DOHH2 (cell line): ENCODE results near the gene YEATS2.

Experiments used
- H3F3A ChIP-seq: fragments of 200-600 bp; sonication (generic), shearing (Covaris generic); 2 replicates; pipeline ENCODE4 v1.6.0; 2016; ENCODE audit warnings: antibody characterized with exemption, mild to moderate bottlenecking; ENCODE audit not compliant: control insufficient read depth, insufficient read depth
- H3K27ac ChIP-seq: fragments of 200-600 bp; sonication (generic); 2 replicates; pipeline ENCODE4 v1.5.1; 2014; ENCODE audit warnings: low read depth, mild to moderate bottlenecking, low read length, moderate library complexity
- H3K27me3 ChIP-seq: fragments of 200-600 bp; sonication (generic); 2 replicates; pipeline ENCODE4 v1.6.1; 2014; ENCODE audit warnings: mild to moderate bottlenecking, low read length, mixed read lengths; ENCODE audit not compliant: control insufficient read depth
- H3K36me3 ChIP-seq: fragments of 200-600 bp; sonication (generic); 2 replicates; pipeline ENCODE4 v1.6.1; 2014; ENCODE audit warnings: mild to moderate bottlenecking, low read length, moderate library complexity, mixed read lengths; ENCODE audit not compliant: control insufficient read depth
- H3K4me1 ChIP-seq: fragments of 200-600 bp; sonication (generic); 2 replicates; pipeline ENCODE4 v1.6.1; 2014; ENCODE audit warnings: mild to moderate bottlenecking, low read length, mixed read lengths; ENCODE audit not compliant: control insufficient read depth
- H3K4me2 ChIP-seq: fragments of 200-600 bp; sonication (generic); 2 replicates; pipeline ENCODE4 v1.6.0; 2014; ENCODE audit warnings: mild to moderate bottlenecking, low read length, moderate library complexity
- H3K4me3 ChIP-seq: fragments of 200-600 bp; sonication (generic); 2 replicates; pipeline ENCODE4 v1.5.1; 2014; ENCODE audit warnings: mild to moderate bottlenecking, low read length, mixed read lengths
- H3K79me2 ChIP-seq: fragments of 200-600 bp; sonication (generic); 2 replicates; pipeline ENCODE4 v1.6.1; 2014; ENCODE audit warnings: mild to moderate bottlenecking, low read length, mixed read lengths; ENCODE audit not compliant: control insufficient read depth
- H3K9me2 ChIP-seq: fragments of 200-600 bp; sonication (generic); replicated peaks from 2 replicates; pipeline ENCODE4 v1.6.1; 2014; ENCODE audit warnings: mild to moderate bottlenecking, low read length, mixed read lengths; ENCODE audit not compliant: control insufficient read depth
- H3K9me3 ChIP-seq: fragments of 200-600 bp; sonication (generic); 2 replicates; pipeline ENCODE4 v1.6.1; 2014; ENCODE audit warnings: antibody characterized with exemption, low read length, mixed read lengths; ENCODE audit not compliant: control insufficient read depth, insufficient read depth
- H4K20me1 ChIP-seq: fragments of 200-600 bp; sonication (generic); 2 replicates; pipeline ENCODE4 v1.6.0; 2014; ENCODE audit warnings: low read depth, mild to moderate bottlenecking, antibody characterized with exemption, low read length, moderate library complexity; ENCODE audit not compliant: control insufficient read depth, insufficient read depth
- EZH2phosphoT487 ChIP-seq: fragments of 200-600 bp; sonication (generic); IDR thresholded peaks from 2 replicates; pipeline ENCODE4 v1.6.1; 2017; ENCODE audit warnings: borderline replicate concordance, mild to moderate bottlenecking, antibody characterized with exemption, low read length, moderate library complexity, mixed read lengths
- TF ChIP-seq, protein P1 (sequence below): fragments of 200-600 bp; sonication (generic); IDR thresholded peaks from one replicate; pipeline ENCODE4 v1.5.1; 2014; ENCODE audit warnings: antibody characterized with exemption, mild to moderate bottlenecking, low read depth, low read length; ENCODE audit not compliant: poor library complexity, severe bottlenecking

Gene YEATS2

DNA sequence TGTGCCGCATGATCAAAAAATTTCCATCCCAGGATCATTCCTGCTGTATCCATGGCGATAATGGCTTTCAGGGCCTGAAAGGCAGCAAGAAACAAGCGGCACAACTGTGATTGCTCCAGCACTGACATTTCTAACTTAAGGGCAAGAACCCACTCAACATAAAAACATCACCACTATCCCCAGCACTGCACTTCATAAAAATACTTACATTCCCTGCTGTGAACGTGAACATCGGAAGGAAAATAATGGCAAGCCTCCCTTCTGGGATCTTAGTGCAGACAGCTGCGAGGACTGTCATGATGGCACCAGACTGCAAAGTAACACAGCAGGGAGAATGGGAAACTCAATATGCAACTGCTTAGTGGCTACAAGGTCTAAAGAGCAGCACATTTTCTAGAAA is 135.9 kb downstream of the YEATS2 start:
- no peaks in the 10 kb centered on the region for H3F3A ChIP-seq
- H4K20me1 ChIP-seq = no peaks in the 10 kb centered on the region; the same call in 1 of the 2 replicates
- H3K4me2 ChIP-seq = no peak overlapping the region
- peaks cover 24% of the 10 kb centered on the region for H3K36me3 ChIP-seq
- no peak overlapping the region for H3K4me3 ChIP-seq
- no peaks in the 10 kb centered on the region for H3K4me1 ChIP-seq
- H3K27ac ChIP-seq = no peak overlapping the region
- TF ChIP-seq, protein P1, sequence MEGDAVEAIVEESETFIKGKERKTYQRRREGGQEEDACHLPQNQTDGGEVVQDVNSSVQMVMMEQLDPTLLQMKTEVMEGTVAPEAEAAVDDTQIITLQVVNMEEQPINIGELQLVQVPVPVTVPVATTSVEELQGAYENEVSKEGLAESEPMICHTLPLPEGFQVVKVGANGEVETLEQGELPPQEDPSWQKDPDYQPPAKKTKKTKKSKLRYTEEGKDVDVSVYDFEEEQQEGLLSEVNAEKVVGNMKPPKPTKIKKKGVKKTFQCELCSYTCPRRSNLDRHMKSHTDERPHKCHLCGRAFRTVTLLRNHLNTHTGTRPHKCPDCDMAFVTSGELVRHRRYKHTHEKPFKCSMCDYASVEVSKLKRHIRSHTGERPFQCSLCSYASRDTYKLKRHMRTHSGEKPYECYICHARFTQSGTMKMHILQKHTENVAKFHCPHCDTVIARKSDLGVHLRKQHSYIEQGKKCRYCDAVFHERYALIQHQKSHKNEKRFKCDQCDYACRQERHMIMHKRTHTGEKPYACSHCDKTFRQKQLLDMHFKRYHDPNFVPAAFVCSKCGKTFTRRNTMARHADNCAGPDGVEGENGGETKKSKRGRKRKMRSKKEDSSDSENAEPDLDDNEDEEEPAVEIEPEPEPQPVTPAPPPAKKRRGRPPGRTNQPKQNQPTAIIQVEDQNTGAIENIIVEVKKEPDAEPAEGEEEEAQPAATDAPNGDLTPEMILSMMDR = no peak
- TF ChIP-seq EZH2phosphoT487 = no peak
- no peaks in the 10 kb centered on the region for H3K79me2 ChIP-seq
- no peaks in the 10 kb centered on the region for H3K9me2 ChIP-seq
- no peaks in the 10 kb centered on the region for H3K9me3 ChIP-seq
- H3K27me3 ChIP-seq = no peaks in the 10 kb centered on the region

DNA sequence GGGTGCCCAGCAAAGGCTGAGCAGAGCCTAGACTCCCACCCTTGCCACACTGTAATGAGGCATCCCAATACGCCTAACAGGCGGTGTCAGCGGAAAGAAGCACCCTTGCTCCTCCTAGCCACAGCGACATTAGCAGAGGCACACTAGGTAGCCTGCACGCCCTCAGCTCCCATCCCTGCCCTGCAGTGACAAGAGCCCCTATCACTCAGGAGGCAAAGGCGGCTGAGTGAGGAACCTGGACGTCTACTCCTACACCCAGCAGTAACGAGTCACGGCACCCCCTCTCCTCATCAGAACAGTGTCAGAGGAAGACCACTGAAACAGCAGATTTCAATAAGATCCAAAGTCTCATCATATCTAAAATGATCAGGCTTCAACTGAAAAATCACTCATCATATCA is 139.8 kb downstream of the YEATS2 start:
- Histone ChIP-seq H3K9me3 (no peaks in the 10 kb centered on the region), H3F3A (0 out of 2 replicates have a peak, but pooled peaks cover 3% of the 10 kb centered on the region), H3K79me2 (no peaks in the 10 kb centered on the region), H3K9me2 (no peaks in the 10 kb centered on the region), H3K4me1 (no peaks in the 10 kb centered on the region), H3K36me3 (peaks cover 54% of the 10 kb centered on the region), H3K27ac (no peak overlapping the region), H3K4me2 (no peak overlapping the region), H3K4me3 (no peak overlapping the region), H4K20me1 (no peaks in the 10 kb centered on the region; the same call in 1 of the 2 replicates), H3K27me3 (no peaks in the 10 kb centered on the region)
- TF ChIP-seq, protein P1 = no peak

DNA sequence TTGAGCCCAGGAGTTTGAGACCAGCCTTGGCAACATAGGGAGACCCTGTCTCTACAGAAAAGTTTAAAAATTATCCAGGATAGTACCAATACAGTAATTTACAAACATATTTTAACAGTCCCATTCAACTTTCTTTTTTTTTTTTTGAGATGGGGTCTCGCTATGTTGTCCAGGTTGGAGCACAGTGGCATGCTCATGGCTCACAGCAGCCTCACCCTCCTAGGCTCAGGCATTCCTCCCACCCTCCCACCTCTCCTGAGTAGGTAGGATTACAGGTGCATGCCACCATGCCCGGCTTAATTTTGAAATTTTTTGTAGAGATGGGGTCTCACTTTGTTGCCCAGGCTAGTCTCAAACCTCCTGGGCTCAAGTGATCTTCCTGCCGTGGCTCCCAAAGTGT is 140.3 kb downstream of the YEATS2 start:
- Histone ChIP-seq H3K4me1 (no peaks in the 10 kb centered on the region), H3K27ac (no peak overlapping the region), H4K20me1 (no peaks in the 10 kb centered on the region; the same call in 1 of the 2 replicates), H3K9me3 (no peaks in the 10 kb centered on the region), H3K36me3 (peaks cover 51% of the 10 kb centered on the region), H3K4me3 (no peak overlapping the region), H3K27me3 (no peaks in the 10 kb centered on the region), H3K79me2 (no peaks in the 10 kb centered on the region), H3K9me2 (no peaks in the 10 kb centered on the region), H3K4me2 (no peak overlapping the region), H3F3A (0 out of 2 replicates have a peak, but pooled peaks cover 3% of the 10 kb centered on the region)
- TF ChIP-seq EZH2phosphoT487 = no peak
- TF ChIP-seq, protein P1 = no peak

- H4K20me1 ChIP-seq = no peaks in the 10 kb centered on the region
- no peaks in the 10 kb centered on the region for H3K27me3 ChIP-seq
- H3K4me3 ChIP-seq = no peak overlapping the region
- no peak for TF ChIP-seq EZH2phosphoT487
- TF ChIP-seq, protein P1 = no peak
- no peaks in the 10 kb centered on the region for H3K4me1 ChIP-seq
- no peak overlapping the region for H3K4me2 ChIP-seq
- H3K9me3 ChIP-seq = no peaks in the 10 kb centered on the region
- H3K9me2 ChIP-seq = no peaks in the 10 kb centered on the region
- H3K27ac ChIP-seq = no peak overlapping the region
- 0 out of 2 replicates have a peak, but pooled peaks cover 3% of the 10 kb centered on the region for H3F3A ChIP-seq
- no peaks in the 10 kb centered on the region for H3K79me2 ChIP-seq
- peaks cover 44% of the 10 kb centered on the region for H3K36me3 ChIP-seq
Measured at GRCh38 chr3:183839751-183840150, 142.2 kb downstream of the YEATS2 start.
